Loucy (cell line): ENCODE results near the gene ARHGAP31.
"Not testable (repeated sequence)": the region's sequence is repeated elsewhere in the genome, so short reads cannot be mapped to it uniquely, and the experiment has no call there.

Experiments
- H2AFZ ChIP-seq: fragments of 200-600 bp; sonication (generic); 2 replicates; pipeline ENCODE4 v1.6.0; 2016; ENCODE audit warnings: antibody characterized with exemption, mild to moderate bottlenecking, low read length, moderate library complexity
- H3F3A ChIP-seq: fragments of 200-600 bp; 2 replicates; pipeline ENCODE4 v1.6.0; 2016; ENCODE audit warnings: antibody characterized with exemption, low read depth, mild to moderate bottlenecking
- H3K27me3 ChIP-seq: fragments of 200-600 bp; sonication (generic); 2 replicates; pipeline ENCODE4 v1.6.1; 2014; ENCODE audit warnings: low read length, mild to moderate bottlenecking; ENCODE audit not compliant: insufficient read depth, poor library complexity, severe bottlenecking
- H3K36me3 ChIP-seq: fragments of 200-600 bp; sonication (generic); 2 replicates; pipeline ENCODE4 v1.6.1; 2016; ENCODE audit warnings: low read length; ENCODE audit not compliant: insufficient read depth
- H3K4me1 ChIP-seq: fragments of 200-600 bp; sonication (generic); 2 replicates; pipeline ENCODE4 v1.5.1; 2014; ENCODE audit warnings: low read length, mild to moderate bottlenecking; ENCODE audit not compliant: insufficient read depth, poor library complexity, severe bottlenecking
- H3K4me2 ChIP-seq: fragments of 200-600 bp; sonication (generic); 2 replicates; pipeline ENCODE4 v1.6.0; 2014; ENCODE audit warnings: antibody characterized with exemption, low read length, low read depth, mild to moderate bottlenecking; ENCODE audit not compliant: poor library complexity, severe bottlenecking
- H3K4me3 ChIP-seq: fragments of 200-600 bp; sonication (generic); 2 replicates; pipeline ENCODE4 v1.5.1; 2014; ENCODE audit warnings: low read length, mild to moderate bottlenecking, mixed read lengths; ENCODE audit not compliant: poor library complexity, severe bottlenecking
- H3K79me2 ChIP-seq: fragments of 200-600 bp; sonication (generic); 2 replicates; pipeline ENCODE4 v1.6.1; 2014; ENCODE audit warnings: low read length; ENCODE audit not compliant: insufficient read depth
- H3K9ac ChIP-seq: fragments of 200-600 bp; sonication (generic); 2 replicates; pipeline ENCODE4 v1.6.0; 2014; ENCODE audit warnings: mild to moderate bottlenecking, low read depth, low read length, moderate library complexity; ENCODE audit not compliant: poor library complexity, severe bottlenecking
- H3K9me2 ChIP-seq: fragments of 200-600 bp; sonication (generic); replicated peaks from 2 replicates; pipeline ENCODE4 v1.6.1; 2016; ENCODE audit warnings: low read depth, low read length, mixed read lengths
- H3K9me3 ChIP-seq: fragments of 200-600 bp; sonication (generic); 2 replicates; pipeline ENCODE4 v1.6.1; 2014; ENCODE audit warnings: mild to moderate bottlenecking, antibody characterized with exemption, low read length, low read depth; ENCODE audit not compliant: insufficient read depth
- H4K20me1 ChIP-seq: fragments of 200-600 bp; sonication (generic); 2 replicates; pipeline ENCODE4 v1.6.0; 2014; ENCODE audit warnings: antibody characterized with exemption, low read length, mild to moderate bottlenecking; ENCODE audit not compliant: insufficient read depth, poor library complexity, severe bottlenecking
- EZH2phosphoT487 ChIP-seq: fragments of 200-600 bp; IDR thresholded peaks from 2 replicates; pipeline ENCODE4 v1.6.1; 2018; ENCODE audit warnings: antibody characterized with exemption, mild to moderate bottlenecking, moderate library complexity, borderline replicate concordance
- TF ChIP-seq, protein P1 (sequence below): fragments of 200-600 bp; sonication (generic); conservative IDR thresholded peaks from 2 replicates; pipeline ENCODE4 v1.5.1; 2014; ENCODE audit warnings: mild to moderate bottlenecking, antibody characterized with exemption, low read length

Gene ARHGAP31

DNA sequence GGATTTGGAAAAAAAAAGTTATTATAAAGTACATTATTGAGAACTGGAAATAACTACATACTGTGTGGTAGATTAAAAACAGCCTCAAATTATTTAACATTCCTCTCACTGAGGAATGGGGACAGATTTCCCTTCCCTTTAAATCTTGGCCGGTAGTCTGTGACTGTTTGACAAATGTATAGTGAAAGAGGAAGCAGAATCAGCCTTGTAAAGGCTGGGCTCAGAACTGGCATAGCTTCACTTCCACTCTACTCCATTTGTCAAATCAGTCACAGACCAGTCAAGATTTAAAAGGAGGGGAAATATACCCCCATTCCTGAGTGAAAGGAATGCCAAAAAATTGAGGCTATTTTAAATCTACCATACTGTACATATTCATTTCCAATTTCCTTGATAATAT is 35.3 kb upstream of the ARHGAP31 start:
- Histone ChIP-seq H3K9ac (no peak overlapping the region), H3K27me3 (no peaks in the 10 kb centered on the region), H2AFZ (peak overlapping the region; percentile 59)

DNA sequence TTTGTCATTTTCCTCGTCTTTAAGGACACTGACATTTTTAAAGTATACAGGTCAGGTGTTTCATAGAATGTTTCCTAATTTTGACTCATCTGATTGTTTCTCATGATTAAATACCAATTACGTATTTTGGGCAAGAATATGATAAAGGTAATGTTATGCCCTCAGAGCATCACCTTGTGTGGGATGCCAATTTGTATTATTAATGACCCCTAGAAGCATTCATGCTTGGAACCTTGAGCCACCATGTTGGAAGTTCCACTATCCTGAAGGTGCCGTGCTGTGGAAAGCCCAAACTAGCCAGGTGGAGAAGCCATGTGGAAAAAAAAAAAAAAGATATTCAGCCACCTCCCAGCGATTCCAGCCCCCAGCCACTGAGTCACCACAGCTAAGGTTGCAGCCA is 34.4 kb upstream of the ARHGAP31 start:
- H3K79me2 ChIP-seq = no peaks in the 10 kb centered on the region
- H2AFZ ChIP-seq = no peak overlapping the region
- no peaks in the 10 kb centered on the region for H3K27me3 ChIP-seq
- no peak overlapping the region for H3K4me2 ChIP-seq
- no peaks in the 10 kb centered on the region for H3K9me3 ChIP-seq
- no peak overlapping the region for H3K4me3 ChIP-seq
- H3F3A ChIP-seq = no peaks in the 10 kb centered on the region
- no peak for TF ChIP-seq EZH2phosphoT487
- TF ChIP-seq, protein P1, sequence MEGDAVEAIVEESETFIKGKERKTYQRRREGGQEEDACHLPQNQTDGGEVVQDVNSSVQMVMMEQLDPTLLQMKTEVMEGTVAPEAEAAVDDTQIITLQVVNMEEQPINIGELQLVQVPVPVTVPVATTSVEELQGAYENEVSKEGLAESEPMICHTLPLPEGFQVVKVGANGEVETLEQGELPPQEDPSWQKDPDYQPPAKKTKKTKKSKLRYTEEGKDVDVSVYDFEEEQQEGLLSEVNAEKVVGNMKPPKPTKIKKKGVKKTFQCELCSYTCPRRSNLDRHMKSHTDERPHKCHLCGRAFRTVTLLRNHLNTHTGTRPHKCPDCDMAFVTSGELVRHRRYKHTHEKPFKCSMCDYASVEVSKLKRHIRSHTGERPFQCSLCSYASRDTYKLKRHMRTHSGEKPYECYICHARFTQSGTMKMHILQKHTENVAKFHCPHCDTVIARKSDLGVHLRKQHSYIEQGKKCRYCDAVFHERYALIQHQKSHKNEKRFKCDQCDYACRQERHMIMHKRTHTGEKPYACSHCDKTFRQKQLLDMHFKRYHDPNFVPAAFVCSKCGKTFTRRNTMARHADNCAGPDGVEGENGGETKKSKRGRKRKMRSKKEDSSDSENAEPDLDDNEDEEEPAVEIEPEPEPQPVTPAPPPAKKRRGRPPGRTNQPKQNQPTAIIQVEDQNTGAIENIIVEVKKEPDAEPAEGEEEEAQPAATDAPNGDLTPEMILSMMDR = no peak
- H3K36me3 ChIP-seq = no peaks in the 10 kb centered on the region
- no peaks in the 10 kb centered on the region for H4K20me1 ChIP-seq
- no peaks in the 10 kb centered on the region for H3K9me2 ChIP-seq
- peaks cover 19% of the 10 kb centered on the region for H3K4me1 ChIP-seq
- no peak overlapping the region for H3K9ac ChIP-seq

More for the DNA sequence above, 35.3 kb upstream of the ARHGAP31 start:
- no peaks in the 10 kb centered on the region for H3F3A ChIP-seq
- no peaks in the 10 kb centered on the region for H4K20me1 ChIP-seq
- H3K4me1 ChIP-seq = peaks cover 19% of the 10 kb centered on the region
- H3K9me2 ChIP-seq = no peaks in the 10 kb centered on the region
- no peaks in the 10 kb centered on the region for H3K79me2 ChIP-seq
- H3K4me2 ChIP-seq = no peak overlapping the region
- no peak overlapping the region for H3K4me3 ChIP-seq
- no peaks in the 10 kb centered on the region for H3K9me3 ChIP-seq
- TF ChIP-seq, protein P1 = no peak
- TF ChIP-seq EZH2phosphoT487 = no peak
- no peaks in the 10 kb centered on the region for H3K36me3 ChIP-seq

DNA sequence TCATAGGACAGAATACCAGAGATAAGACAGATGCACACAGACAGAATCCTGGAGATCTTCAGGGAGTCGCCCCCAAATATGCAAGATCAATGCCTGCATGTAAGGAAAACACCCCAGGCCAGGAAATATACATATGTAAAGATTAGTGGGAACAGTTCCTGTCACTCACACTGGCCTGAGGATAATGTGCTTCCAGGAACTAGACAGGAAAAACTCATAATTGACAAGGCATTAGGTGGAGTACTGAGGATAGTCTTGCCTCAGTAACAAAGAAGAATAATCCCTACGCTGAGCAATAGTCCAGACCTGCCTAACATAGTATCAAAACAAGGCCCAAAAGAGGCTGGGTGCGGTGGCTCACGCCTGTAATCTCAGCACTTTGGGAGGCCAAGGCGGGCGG is 33.1 kb upstream of the ARHGAP31 start:
- TF ChIP-seq, protein P1 = no peak
- TF ChIP-seq EZH2phosphoT487 = no peak
- Histone ChIP-seq H3K79me2 (no peaks in the 10 kb centered on the region), H3K4me1 (peaks cover 19% of the 10 kb centered on the region), H3K27me3 (no peaks in the 10 kb centered on the region), H3K9me2 (no peaks in the 10 kb centered on the region), H2AFZ (no peak overlapping the region), H3K4me3 (no peak overlapping the region), H3K9ac (no peak overlapping the region), H4K20me1 (no peaks in the 10 kb centered on the region), H3K4me2 (no peak overlapping the region), H3F3A (no peaks in the 10 kb centered on the region), H3K9me3 (no peaks in the 10 kb centered on the region), H3K36me3 (no peaks in the 10 kb centered on the region)

DNA sequence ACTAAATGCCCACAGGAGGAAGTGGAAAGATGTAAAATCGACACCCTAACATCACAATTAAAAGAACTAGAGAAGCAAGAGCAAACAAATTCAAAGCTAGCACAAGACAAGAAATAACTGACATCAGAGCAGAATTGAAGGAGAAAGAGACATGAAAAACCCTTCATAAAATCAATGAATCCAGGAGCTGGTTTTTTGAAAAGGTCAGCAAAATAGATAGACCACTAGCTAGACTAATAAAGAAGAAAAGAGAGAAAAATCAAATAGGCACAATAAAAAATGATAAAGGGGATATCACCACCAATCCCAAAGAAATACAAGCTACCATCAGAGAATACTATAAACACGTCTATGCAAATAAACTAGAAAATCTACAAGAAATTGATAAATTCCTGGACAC is 24.0 kb upstream of the ARHGAP31 start:
- not testable (repeated sequence) for H3K9ac ChIP-seq, H3K27me3 ChIP-seq, H3K9me2 ChIP-seq, H3K4me3 ChIP-seq, H4K20me1 ChIP-seq, H3F3A ChIP-seq, H2AFZ ChIP-seq, H3K4me1 ChIP-seq, H3K4me2 ChIP-seq, H3K36me3 ChIP-seq, H3K9me3 ChIP-seq, H3K79me2 ChIP-seq
